ENCODE results near the gene SH2B3.

- TF ChIP-seq, protein P1, sequence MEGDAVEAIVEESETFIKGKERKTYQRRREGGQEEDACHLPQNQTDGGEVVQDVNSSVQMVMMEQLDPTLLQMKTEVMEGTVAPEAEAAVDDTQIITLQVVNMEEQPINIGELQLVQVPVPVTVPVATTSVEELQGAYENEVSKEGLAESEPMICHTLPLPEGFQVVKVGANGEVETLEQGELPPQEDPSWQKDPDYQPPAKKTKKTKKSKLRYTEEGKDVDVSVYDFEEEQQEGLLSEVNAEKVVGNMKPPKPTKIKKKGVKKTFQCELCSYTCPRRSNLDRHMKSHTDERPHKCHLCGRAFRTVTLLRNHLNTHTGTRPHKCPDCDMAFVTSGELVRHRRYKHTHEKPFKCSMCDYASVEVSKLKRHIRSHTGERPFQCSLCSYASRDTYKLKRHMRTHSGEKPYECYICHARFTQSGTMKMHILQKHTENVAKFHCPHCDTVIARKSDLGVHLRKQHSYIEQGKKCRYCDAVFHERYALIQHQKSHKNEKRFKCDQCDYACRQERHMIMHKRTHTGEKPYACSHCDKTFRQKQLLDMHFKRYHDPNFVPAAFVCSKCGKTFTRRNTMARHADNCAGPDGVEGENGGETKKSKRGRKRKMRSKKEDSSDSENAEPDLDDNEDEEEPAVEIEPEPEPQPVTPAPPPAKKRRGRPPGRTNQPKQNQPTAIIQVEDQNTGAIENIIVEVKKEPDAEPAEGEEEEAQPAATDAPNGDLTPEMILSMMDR (IDR thresholded peaks at IDR 0.05), result no peak
- TF ChIP-seq POLR2A (IDR thresholded peaks at IDR 0.05), result no peak
Observed at GRCh38 chr12:111379942-111380554, 25.7 kb upstream of the SH2B3 start.

Measured in esophagus squamous epithelium (tissue), 4 donors.